Gastroesophageal sphincter (tissue), 3 donors: Measurements from ENCODE around the gene SPATA6L.

Experiments
- EP300 ChIP-seq: sonication (generic); formaldehyde crosslinking; IDR thresholded peaks from one replicate; pipeline ENCODE4 v1.6.1; 2017; ENCODE audit warnings: antibody characterized with exemption, mild to moderate bottlenecking
- POLR2A ChIP-seq, 2 donors: fragments of 450-650 bp; IDR thresholded peaks; one replicate each; pipeline ENCODE4 v1.6.1; 2017; ENCODE audit warnings: antibody characterized with exemption in 2 of 2, mild to moderate bottlenecking in 2 of 2, moderate library complexity in 1 of 2
- POLR2AphosphoS5 ChIP-seq: sonication (generic); formaldehyde crosslinking; IDR thresholded peaks from one replicate; pipeline ENCODE4 v1.6.1; 2017; ENCODE audit warnings: antibody characterized with exemption
- TF ChIP-seq, protein P1 (sequence below), 4 experiments: fragments of 200-600 bp in 2 of 4; fragments of 450-650 bp in 2 of 4; sonication (generic) in 1 of 4; IDR thresholded peaks; one replicate each; pipeline ENCODE4 v1.5.1; 2017 to 2019; ENCODE audit warnings: antibody characterized with exemption in 4 of 4, mild to moderate bottlenecking in 2 of 4, moderate library complexity in 2 of 4

DNA sequence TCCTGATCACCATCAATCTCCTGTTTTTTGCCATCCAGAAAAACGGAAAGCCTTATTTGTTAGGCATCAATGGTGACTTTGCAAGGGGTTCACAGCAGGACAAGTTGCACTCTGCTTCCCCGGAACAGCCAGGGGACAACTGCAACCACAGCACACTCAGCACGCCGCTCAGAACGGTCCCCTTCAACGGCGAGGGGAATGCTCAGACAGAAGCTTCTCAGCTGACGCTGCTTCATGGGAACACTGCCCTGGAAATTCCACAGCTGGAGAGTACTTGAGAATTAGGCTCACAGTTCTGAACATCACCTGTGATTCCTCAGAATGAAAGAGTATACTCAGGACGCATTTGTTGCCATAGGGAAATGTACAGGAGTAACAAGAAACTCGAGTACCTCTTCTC is 44.3 kb downstream of the SPATA6L start:
- TF ChIP-seq, protein P1, sequence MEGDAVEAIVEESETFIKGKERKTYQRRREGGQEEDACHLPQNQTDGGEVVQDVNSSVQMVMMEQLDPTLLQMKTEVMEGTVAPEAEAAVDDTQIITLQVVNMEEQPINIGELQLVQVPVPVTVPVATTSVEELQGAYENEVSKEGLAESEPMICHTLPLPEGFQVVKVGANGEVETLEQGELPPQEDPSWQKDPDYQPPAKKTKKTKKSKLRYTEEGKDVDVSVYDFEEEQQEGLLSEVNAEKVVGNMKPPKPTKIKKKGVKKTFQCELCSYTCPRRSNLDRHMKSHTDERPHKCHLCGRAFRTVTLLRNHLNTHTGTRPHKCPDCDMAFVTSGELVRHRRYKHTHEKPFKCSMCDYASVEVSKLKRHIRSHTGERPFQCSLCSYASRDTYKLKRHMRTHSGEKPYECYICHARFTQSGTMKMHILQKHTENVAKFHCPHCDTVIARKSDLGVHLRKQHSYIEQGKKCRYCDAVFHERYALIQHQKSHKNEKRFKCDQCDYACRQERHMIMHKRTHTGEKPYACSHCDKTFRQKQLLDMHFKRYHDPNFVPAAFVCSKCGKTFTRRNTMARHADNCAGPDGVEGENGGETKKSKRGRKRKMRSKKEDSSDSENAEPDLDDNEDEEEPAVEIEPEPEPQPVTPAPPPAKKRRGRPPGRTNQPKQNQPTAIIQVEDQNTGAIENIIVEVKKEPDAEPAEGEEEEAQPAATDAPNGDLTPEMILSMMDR (IDR thresholded peaks at IDR 0.05) = no peak
- no peak for TF ChIP-seq POLR2A (IDR thresholded peaks at IDR 0.05)
- no peak for TF ChIP-seq POLR2AphosphoS5
- TF ChIP-seq EP300 = no peak
